ENCODE measurements around the gene SLC6A9.

The SLC6A9 gene

GRCh38 chr1:44015206-44015605 is 16.1 kb downstream of the SLC6A9 start:
- no peak overlapping the region for H3K4me3 ChIP-seq (replicated peaks; ENCODE audit: low read depth, low read length)
- TF ChIP-seq CTCF (IDR thresholded peaks at IDR 0.05; ENCODE audit: low read length, missing control alignments) = no peak
- no peak for DNase-seq (ENCODE audit: low read depth)

GRCh38 chr1:44014365-44015104 is 16.7 kb downstream of the SLC6A9 start:
- no peak for TF ChIP-seq CTCF (IDR thresholded peaks at IDR 0.05; ENCODE audit: low read length, missing control alignments)
- no peak for DNase-seq (ENCODE audit: low read depth)
- H3K4me3 ChIP-seq (replicated peaks; ENCODE audit: low read depth, low read length) = no peak overlapping the region

- TF ChIP-seq CTCF (IDR thresholded peaks at IDR 0.05; ENCODE audit: low read length, missing control alignments) = no peak
- no peak overlapping the region for H3K4me3 ChIP-seq (replicated peaks; ENCODE audit: low read depth, low read length)
- no peak for DNase-seq (ENCODE audit: low read depth)
These were observed 17.3 kb downstream of the SLC6A9 start for GRCh38 chr1:44013949-44014348.

- TF ChIP-seq CTCF (IDR thresholded peaks at IDR 0.05; ENCODE audit: low read length, missing control alignments) = no peak
- H3K4me3 ChIP-seq (replicated peaks; ENCODE audit: low read depth, low read length) = no peak overlapping the region
- no peak for DNase-seq (ENCODE audit: low read depth)
These were observed 18.2 kb downstream of the SLC6A9 start for GRCh38 chr1:44012941-44013609.

GRCh38 chr1:44012404-44012803 is 18.9 kb downstream of the SLC6A9 start:
- DNase-seq (ENCODE audit: low read depth) = no peak
- H3K4me3 ChIP-seq (replicated peaks; ENCODE audit: low read depth, low read length) = no peak overlapping the region
- no peak for TF ChIP-seq CTCF (IDR thresholded peaks at IDR 0.05; ENCODE audit: low read length, missing control alignments)

- no peak for DNase-seq (ENCODE audit: low read depth)
- H3K4me3 ChIP-seq (replicated peaks; ENCODE audit: low read depth, low read length) = no peak overlapping the region
- TF ChIP-seq CTCF (IDR thresholded peaks at IDR 0.05; ENCODE audit: low read length, missing control alignments) = no peak
These were observed 20.3 kb downstream of the SLC6A9 start for GRCh38 chr1:44010935-44011471.
